ENCODE measurements around the gene KAZALD1.

The KAZALD1 gene

DNA sequence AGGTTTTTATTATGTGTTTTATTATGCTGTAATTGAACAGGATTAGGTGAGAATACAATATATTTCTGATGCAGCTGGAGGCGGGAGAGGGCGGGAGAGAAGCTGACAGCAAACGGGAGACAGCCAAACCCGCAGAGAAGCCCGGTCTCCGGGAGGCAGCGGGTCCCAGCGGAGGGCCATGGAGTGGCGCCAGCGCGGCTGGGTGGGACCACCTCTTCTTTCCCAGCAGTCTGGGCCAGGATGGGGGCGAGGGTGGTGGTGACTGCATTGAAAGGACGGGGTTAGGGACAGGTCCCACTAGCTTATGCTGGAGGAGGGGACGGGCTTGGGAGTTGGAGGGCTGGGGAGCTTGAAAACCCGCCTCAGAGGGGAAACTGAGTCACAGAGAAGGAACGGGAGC is 14.5 kb upstream of the KAZALD1 start:
- TF ChIP-seq EZH2 (IDR thresholded peaks at IDR 0.05; ENCODE audit: borderline replicate concordance, low read length), result no peak
- TF ChIP-seq, protein P1, sequence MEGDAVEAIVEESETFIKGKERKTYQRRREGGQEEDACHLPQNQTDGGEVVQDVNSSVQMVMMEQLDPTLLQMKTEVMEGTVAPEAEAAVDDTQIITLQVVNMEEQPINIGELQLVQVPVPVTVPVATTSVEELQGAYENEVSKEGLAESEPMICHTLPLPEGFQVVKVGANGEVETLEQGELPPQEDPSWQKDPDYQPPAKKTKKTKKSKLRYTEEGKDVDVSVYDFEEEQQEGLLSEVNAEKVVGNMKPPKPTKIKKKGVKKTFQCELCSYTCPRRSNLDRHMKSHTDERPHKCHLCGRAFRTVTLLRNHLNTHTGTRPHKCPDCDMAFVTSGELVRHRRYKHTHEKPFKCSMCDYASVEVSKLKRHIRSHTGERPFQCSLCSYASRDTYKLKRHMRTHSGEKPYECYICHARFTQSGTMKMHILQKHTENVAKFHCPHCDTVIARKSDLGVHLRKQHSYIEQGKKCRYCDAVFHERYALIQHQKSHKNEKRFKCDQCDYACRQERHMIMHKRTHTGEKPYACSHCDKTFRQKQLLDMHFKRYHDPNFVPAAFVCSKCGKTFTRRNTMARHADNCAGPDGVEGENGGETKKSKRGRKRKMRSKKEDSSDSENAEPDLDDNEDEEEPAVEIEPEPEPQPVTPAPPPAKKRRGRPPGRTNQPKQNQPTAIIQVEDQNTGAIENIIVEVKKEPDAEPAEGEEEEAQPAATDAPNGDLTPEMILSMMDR (IDR thresholded peaks at IDR 0.05; ENCODE audit: low read length), result no peak
- Histone ChIP-seq H3K4me2 (ENCODE audit: low read length) (no peak overlapping the region), H3K79me2 (ENCODE audit: insufficient read depth, low read length) (no peaks in the 10 kb centered on the region), H3F3A (ENCODE audit: insufficient read depth, low read length) (no peaks in the 10 kb centered on the region), H3K4me3 (ENCODE audit: low read depth, low read length, poor library complexity, severe bottlenecking) (no peak overlapping the region), H4K20me1 (ENCODE audit: insufficient read depth, low read length) (no peaks in the 10 kb centered on the region), H3K4me1 (ENCODE audit: insufficient read depth, low read length, severe bottlenecking) (peaks cover 19% of the 10 kb centered on the region), H3K36me3 (ENCODE audit: insufficient read depth, low read length) (no peaks in the 10 kb centered on the region), H3K9me3 (ENCODE audit: low read length) (no peaks in the 10 kb centered on the region), H3K9me2 (ENCODE audit: low read depth, low read length) (no peaks in the 10 kb centered on the region), H3K9ac (ENCODE audit: low read length) (no peak overlapping the region), H3K27me3 (ENCODE audit: insufficient read depth, low read length) (no peaks in the 10 kb centered on the region), H2AFZ (ENCODE audit: low read length) (no peak overlapping the region), H3K27ac (ENCODE audit: low read depth, low read length, poor library complexity, severe bottlenecking) (no peak overlapping the region)

DNA sequence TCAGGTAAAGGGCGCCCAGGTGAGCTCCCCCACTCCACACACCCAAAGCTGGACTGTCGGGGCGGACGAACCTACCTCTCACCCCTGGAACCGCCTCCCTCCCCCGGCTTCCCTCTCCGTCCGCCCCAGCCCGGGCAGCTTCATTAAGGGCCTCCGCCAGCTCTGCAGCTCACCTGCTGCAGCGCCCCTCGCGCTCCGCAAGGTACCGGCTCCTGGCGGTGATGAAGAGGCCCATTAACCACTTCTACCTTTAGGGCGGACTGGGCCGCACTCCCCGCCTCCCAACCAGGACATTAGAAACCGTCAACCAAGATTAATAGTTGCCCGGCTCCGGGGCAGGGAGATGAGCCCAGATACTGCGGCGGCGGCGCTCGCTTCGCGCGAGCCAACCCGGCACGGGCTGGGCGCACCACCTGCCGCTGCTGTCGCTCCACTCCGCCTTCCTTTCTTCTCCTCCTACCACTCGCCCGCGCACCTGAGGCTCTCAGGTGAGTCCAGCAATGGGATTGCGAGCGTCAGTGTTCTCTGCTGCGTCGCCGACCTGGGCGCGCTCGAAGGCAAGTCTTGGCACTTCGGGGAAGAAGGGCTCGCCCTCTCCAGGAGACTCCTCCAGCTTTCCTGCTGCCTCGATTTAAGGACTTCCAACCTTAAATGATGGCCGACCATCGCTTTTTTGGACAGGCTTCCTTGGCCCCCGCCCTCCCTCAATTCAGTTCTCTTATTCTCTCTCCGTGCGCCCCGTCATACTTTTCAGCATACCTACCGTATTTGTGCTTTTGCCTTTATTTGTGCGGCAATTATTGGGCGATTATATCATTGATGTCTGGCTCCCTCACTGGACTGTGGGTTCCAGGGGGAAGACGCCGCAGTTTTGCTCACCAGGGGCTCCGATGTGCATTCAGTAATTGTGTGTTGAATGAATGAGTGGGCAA is 13.6 kb upstream of the KAZALD1 start:
- Histone ChIP-seq H3K4me3 (ENCODE audit: low read depth, low read length, poor library complexity, severe bottlenecking) (no peak overlapping the region), H3K9me3 (ENCODE audit: low read length) (no peaks in the 10 kb centered on the region), H3F3A (ENCODE audit: insufficient read depth, low read length) (no peaks in the 10 kb centered on the region), H4K20me1 (ENCODE audit: insufficient read depth, low read length) (no peaks in the 10 kb centered on the region), H3K9ac (ENCODE audit: low read length) (no peak overlapping the region), H3K79me2 (ENCODE audit: insufficient read depth, low read length) (no peaks in the 10 kb centered on the region), H3K27ac (ENCODE audit: low read depth, low read length, poor library complexity, severe bottlenecking) (no peak overlapping the region), H3K4me2 (ENCODE audit: low read length) (no peak overlapping the region), H3K9me2 (ENCODE audit: low read depth, low read length) (no peaks in the 10 kb centered on the region), H3K27me3 (ENCODE audit: insufficient read depth, low read length) (no peaks in the 10 kb centered on the region), H2AFZ (ENCODE audit: low read length) (no peak overlapping the region), H3K36me3 (ENCODE audit: insufficient read depth, low read length) (no peaks in the 10 kb centered on the region), H3K4me1 (ENCODE audit: insufficient read depth, low read length, severe bottlenecking) (peaks cover 10% of the 10 kb centered on the region)
- TF ChIP-seq, protein P1 (IDR thresholded peaks at IDR 0.05; ENCODE audit: low read length), result no peak
- TF ChIP-seq EZH2 (IDR thresholded peaks at IDR 0.05; ENCODE audit: borderline replicate concordance, low read length), result no peak

DNA sequence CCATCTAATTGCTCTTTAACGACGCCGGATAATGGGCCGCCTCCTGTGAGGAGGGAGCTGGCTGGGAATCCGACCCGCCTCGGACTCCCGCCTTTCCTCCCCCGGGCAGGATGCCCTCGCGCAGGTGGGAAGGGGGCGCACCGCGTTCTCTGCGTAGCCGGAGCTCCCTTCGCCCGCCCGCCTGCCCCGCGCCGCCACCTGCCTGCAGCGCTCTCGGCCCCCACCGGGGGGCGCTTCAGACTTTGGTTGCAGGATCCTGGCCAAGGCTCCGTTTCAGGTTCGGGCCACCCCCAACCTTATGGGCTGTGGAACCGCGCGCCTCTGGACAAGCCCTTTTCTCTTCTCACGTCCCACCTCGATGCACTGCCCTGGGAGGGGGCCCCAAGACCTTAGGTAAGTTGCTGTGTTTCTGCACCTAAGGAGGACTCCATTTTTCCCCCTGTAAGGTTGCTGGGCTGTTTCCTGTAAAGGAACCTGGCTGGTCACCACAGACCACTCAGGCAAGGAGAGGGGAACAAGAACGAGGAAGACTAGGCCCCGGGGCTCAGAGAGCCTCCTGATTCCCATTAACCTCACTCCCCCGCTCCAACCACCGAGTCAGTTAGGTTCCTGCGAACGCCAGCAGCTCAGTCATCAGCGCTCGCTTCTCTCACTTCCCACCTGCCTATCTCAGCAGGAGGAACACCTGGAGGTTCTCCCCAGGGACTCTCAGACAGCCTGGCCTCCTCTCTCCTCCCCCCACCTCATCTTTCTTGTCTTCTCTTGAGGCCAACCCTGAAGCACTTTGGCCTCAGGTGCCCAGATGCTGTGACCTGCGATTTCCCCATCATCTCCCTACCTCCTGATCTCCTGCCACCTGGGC is 11.3 kb upstream of the KAZALD1 start:
- Histone ChIP-seq H3K36me3 (ENCODE audit: insufficient read depth, low read length) (no peaks in the 10 kb centered on the region), H3K4me1 (ENCODE audit: insufficient read depth, low read length, severe bottlenecking) (peaks cover 6% of the 10 kb centered on the region), H3K27ac (ENCODE audit: low read depth, low read length, poor library complexity, severe bottlenecking) (no peak overlapping the region), H3K4me2 (ENCODE audit: low read length) (peak overlapping the region; percentile 43), H3K9me2 (ENCODE audit: low read depth, low read length) (no peaks in the 10 kb centered on the region), H3K79me2 (ENCODE audit: insufficient read depth, low read length) (no peaks in the 10 kb centered on the region), H3K9ac (ENCODE audit: low read length) (no peak overlapping the region), H3K4me3 (ENCODE audit: low read depth, low read length, poor library complexity, severe bottlenecking) (peak overlapping the region; percentile 14), H3K27me3 (ENCODE audit: insufficient read depth, low read length) (no peaks in the 10 kb centered on the region), H3F3A (ENCODE audit: insufficient read depth, low read length) (no peaks in the 10 kb centered on the region), H4K20me1 (ENCODE audit: insufficient read depth, low read length) (no peaks in the 10 kb centered on the region), H2AFZ (ENCODE audit: low read length) (no peak overlapping the region), H3K9me3 (ENCODE audit: low read length) (no peaks in the 10 kb centered on the region)
- TF ChIP-seq EZH2 (IDR thresholded peaks at IDR 0.05; ENCODE audit: borderline replicate concordance, low read length), result no peak
- TF ChIP-seq, protein P1 (IDR thresholded peaks at IDR 0.05; ENCODE audit: low read length), result peak; percentile 60

Measured in OCI-LY1 (cell line).